ENCODE results near the gene OR4K1. TPM values are rescaled to one million over a fixed set of nuclear protein-coding genes. Genes with fewer than 3 reads are reported as not detected.
"Not testable (repeated sequence)": the region's sequence is repeated elsewhere in the genome, so short reads cannot be mapped to it uniquely, and the experiment has no call there.

Gene OR4K1
- not detected in 2 replicates for total RNA-seq (2014; rRNA removed; shearing (Covaris generic))

- DNase-seq (ENCODE audit: low spot score): no peak
These were observed at the start of gene OR4K1 for GRCh38 chr14:19930617-19931016. TSS of gene OR4K1 (plus strand) at chr14:19930917. CDS start at chr14:19935667, 4,750 bp downstream.

- no peak for DNase-seq (ENCODE audit: low spot score)
These were observed 35.4 kb upstream of the OR4K1 start for GRCh38 chr14:19895282-19895681.

GRCh38 chr14:19900999-19901398 is 29.7 kb upstream of the OR4K1 start:
- no peak for DNase-seq (ENCODE audit: low spot score)

- DNase-seq (ENCODE audit: low spot score): no peak
These were observed 28.3 kb upstream of the OR4K1 start for GRCh38 chr14:19902409-19902808.

GRCh38 chr14:19906665-19907064 is 24.1 kb upstream of the OR4K1 start:
- no peak for DNase-seq (ENCODE audit: low spot score)

GRCh38 chr14:19911114-19911513 is 19.6 kb upstream of the OR4K1 start:
- DNase-seq (ENCODE audit: low spot score): no peak

GRCh38 chr14:19917243-19917642 is 13.5 kb upstream of the OR4K1 start:
- DNase-seq (ENCODE audit: low spot score): no peak

- DNase-seq (ENCODE audit: low spot score): peak; percentile 45
These were observed 12.7 kb upstream of the OR4K1 start for GRCh38 chr14:19917955-19918518.

- peak; percentile 38 for DNase-seq (ENCODE audit: low spot score)
These were observed 12.0 kb upstream of the OR4K1 start for GRCh38 chr14:19918553-19919264.

- DNase-seq (ENCODE audit: low spot score): peak; percentile 89
These were observed 10.6 kb upstream of the OR4K1 start, which contains the start of gene OR4K5 for GRCh38 chr14:19920021-19920657. TSS of gene OR4K5 (plus strand) at chr14:19920607. CDS start at chr14:19920607, 0 bp downstream.

GRCh38 chr14:19941668-19942067 is 11.0 kb downstream of the OR4K1 start:
- no peak for DNase-seq (ENCODE audit: low spot score)

GRCh38 chr14:19947413-19948090 is 16.8 kb downstream of the OR4K1 start:
- peak; percentile 56 for DNase-seq (ENCODE audit: low spot score)

GRCh38 chr14:19949218-19949617 is 18.5 kb downstream of the OR4K1 start:
- DNase-seq (ENCODE audit: low spot score): no peak

- DNase-seq (ENCODE audit: low spot score): not testable (repeated sequence)
These were observed 39.0 kb downstream of the OR4K1 start for GRCh38 chr14:19969735-19970134.

- DNase-seq (ENCODE audit: low spot score): no peak
These were observed 44.1 kb downstream of the OR4K1 start for GRCh38 chr14:19974844-19975243.

- DNase-seq (ENCODE audit: low spot score): no peak
These were observed 44.6 kb downstream of the OR4K1 start, which contains the start of gene OR4K15 for GRCh38 chr14:19975291-19975690. TSS of gene OR4K15 (plus strand) at chr14:19975591. CDS start at chr14:19975591, 0 bp downstream.

Other genes with a start within 250 kb of the OR4K1 start
- not detected in 2 replicates for gene OR11H2, start 217.0 kb upstream of the OR4K1 start, total RNA-seq (2014; rRNA removed; shearing (Covaris generic))
- not detected in 2 replicates for gene OR4Q3, start 187.3 kb upstream of the OR4K1 start, total RNA-seq (2014; rRNA removed; shearing (Covaris generic))
- gene OR4M1, start 157.4 kb upstream of the OR4K1 start, total RNA-seq (2014; rRNA removed; shearing (Covaris generic)): 0.87 TPM in 1 of 2 replicates, not detected in the other
- gene OR4N2, start 127.1 kb upstream of the OR4K1 start, total RNA-seq (2014; rRNA removed; shearing (Covaris generic)): 0.14 TPM in 1 of 2 replicates, not detected in the other
- gene OR4K2, start 55.8 kb upstream of the OR4K1 start, total RNA-seq (2014; rRNA removed; shearing (Covaris generic)): not detected in 2 replicates
- gene OR4K5, start 10.3 kb upstream of the OR4K1 start, total RNA-seq (2014; rRNA removed; shearing (Covaris generic)): not detected in 2 replicates
- gene OR4K15, start 44.7 kb downstream of the OR4K1 start, total RNA-seq (2014; rRNA removed; shearing (Covaris generic)): not detected in 2 replicates
- not detected in 2 replicates for gene OR4Q2, start 71.2 kb downstream of the OR4K1 start, total RNA-seq (2014; rRNA removed; shearing (Covaris generic))
- gene OR4K14, start 88.4 kb downstream of the OR4K1 start, total RNA-seq (2014; rRNA removed; shearing (Covaris generic)): not detected in 2 replicates
- gene OR4K13, start 105.1 kb downstream of the OR4K1 start, total RNA-seq (2014; rRNA removed; shearing (Covaris generic)): not detected in 2 replicates
- gene OR4L1, start 129.1 kb downstream of the OR4K1 start, total RNA-seq (2014; rRNA removed; shearing (Covaris generic)): not detected in 2 replicates
- not detected in 2 replicates for gene OR4K17, start 179.8 kb downstream of the OR4K1 start, total RNA-seq (2014; rRNA removed; shearing (Covaris generic))
- not detected in 2 replicates for gene OR4N5, start 207.9 kb downstream of the OR4K1 start, total RNA-seq (2014; rRNA removed; shearing (Covaris generic))

Data from H4 (cell line).